HG03432 (cell line): Measurements from ENCODE around the gene DCTN2.

ENCODE experiments used
- ATAC-seq: cut with Tn5 transposase; IDR thresholded peaks from one replicate; pipeline ENCODE4 v1.9.1; 2021; ENCODE audit warnings: mild to moderate bottlenecking, moderate library complexity; ENCODE audit not compliant: unreplicated experiment

The DCTN2 gene

GRCh38 chr12:57491393-57492280, 55.4 kb downstream of the DCTN2 start:
- no peak for ATAC-seq

- ATAC-seq = no peak
Observed at GRCh38 chr12:57490126-57490525, 56.9 kb downstream of the DCTN2 start.

GRCh38 chr12:57489157-57489641, 57.8 kb downstream of the DCTN2 start:
- no peak for ATAC-seq

DNA sequence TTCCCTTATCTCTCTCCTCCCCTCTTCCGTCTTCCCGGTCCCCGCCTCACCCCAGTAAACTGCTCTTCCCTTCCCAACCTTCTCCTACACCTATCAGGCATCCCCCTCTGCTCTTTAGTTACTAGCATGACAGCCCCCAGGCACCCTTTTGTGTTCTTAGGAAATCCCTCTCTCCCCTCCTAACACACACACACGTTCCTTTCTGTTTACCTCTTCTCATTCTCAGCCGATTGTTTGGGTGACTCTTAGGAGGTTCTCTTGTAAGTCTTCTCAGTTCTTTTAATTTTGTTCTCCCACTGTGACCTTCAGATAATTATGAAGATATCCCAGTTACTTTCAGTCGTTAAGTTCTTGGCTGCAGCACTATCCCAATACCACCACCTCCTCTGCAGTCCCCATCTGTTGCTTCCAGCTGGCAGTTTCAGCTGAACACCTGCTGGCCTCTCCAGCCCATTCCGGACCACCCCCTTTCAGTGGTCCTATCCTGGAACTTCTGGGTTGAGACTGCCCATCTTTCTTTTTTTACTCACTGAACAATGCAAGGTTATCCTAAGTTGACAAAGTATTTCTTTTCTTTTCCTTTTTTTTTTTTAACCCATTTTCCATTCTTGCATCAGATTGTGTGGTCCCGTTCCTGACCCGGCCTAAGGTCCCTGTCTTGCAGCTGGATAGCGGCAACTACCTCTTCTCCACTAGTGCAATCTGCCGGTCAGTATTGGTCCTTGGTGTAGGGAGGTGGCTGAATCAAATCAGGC, 58.4 kb downstream of the DCTN2 start:
- no peak for ATAC-seq

DNA sequence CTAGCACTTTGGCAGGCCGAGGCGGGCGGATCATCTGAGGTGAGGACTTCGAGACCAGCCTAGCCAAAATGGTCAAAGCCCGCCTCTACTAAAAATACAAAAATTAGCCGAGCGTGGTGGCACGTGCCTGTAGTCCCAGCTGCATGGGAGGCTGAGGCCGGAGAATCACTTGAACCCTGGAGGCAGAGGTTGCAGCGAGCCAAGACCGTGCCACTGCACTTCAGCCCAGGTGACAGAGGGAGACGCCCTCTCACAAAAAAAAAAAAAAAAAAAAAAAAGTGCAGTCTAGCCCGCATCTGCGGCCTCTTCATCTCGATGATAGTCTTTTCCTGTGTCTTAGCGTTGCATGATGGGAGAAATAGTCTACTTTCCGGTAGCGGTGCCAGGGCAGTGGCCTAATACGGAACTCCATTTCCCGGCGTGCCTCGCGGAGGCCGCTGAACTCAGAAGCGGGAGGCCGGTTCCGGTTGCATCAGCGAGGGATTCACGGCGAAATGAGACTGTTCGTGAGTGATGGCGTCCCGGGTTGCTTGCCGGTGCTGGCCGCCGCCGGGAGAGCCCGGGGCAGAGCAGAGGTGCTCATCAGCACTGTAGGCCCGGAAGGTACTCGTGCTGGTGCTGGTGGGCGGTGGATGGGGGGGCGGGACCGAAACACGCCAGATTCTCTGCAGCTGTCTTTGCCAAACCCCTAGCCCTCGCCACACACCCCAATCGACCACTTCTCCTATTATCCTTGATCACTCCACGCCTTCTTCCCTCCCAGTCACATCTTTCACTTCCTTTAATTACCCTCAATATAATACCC, 59.2 kb downstream of the DCTN2 start, which contains the start of gene MARS1:
TSS of gene MARS1 (plus strand) at position 472 of the 805 bp plus-strand sequence. CDS start at position 495, 23 bp downstream.
- peak; percentile 96 for ATAC-seq

- ATAC-seq = no peak
Observed at GRCh38 chr12:57487055-57487596, 59.9 kb downstream of the DCTN2 start.

- no peak for ATAC-seq
Observed at GRCh38 chr12:57485695-57486094, 61.3 kb downstream of the DCTN2 start.

DNA sequence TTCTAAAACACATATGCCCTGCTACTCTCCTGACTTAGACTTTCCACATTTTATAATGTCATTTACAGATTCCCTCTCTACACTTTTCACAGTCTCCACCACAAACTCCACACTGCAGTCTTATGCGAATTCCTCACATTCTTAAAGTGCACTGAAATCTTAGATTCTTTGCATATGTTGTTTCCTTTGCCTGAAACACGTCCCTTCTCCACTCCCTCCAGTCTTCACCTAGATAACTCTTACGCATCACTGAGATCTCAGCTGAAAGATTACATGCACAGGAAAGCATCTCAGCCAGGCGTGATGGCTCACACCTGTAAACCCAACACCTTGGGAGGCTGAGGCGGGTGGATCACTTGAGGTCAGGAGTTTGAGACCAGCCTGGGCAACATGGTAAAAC, 63.5 kb downstream of the DCTN2 start:
- ATAC-seq = no peak

- no peak for ATAC-seq
Observed at GRCh38 chr12:57481671-57482070, 65.3 kb downstream of the DCTN2 start.
